Suprapubic skin (tissue), 4 donors: ENCODE data around the gene CUTA. TPM values are rescaled to one million over a fixed set of nuclear protein-coding genes. Genes with fewer than 3 reads are reported as not detected.

Source experiments
- DNase-seq, 2 donors: peaks; one replicate each; pipeline ENCODE4 v3.0.0-alpha.2; 2019; ENCODE audit warnings: low spot score in 2 of 2
- H3K27ac ChIP-seq: fragments of 200-600 bp; sonication (generic); one replicate; pipeline ENCODE4 v1.5.1; 2019
- H3K27me3 ChIP-seq: fragments of 200-600 bp; sonication (generic); one replicate; pipeline ENCODE4 v1.5.1; 2019
- H3K36me3 ChIP-seq: fragments of 200-600 bp; sonication (generic); one replicate; pipeline ENCODE4 v1.5.1; 2019
- H3K4me1 ChIP-seq: fragments of 200-600 bp; sonication (generic); one replicate; pipeline ENCODE4 v1.5.1; 2019
- H3K4me3 ChIP-seq: fragments of 200-600 bp; sonication (generic); one replicate; pipeline ENCODE4 v1.5.1; 2019; ENCODE audit warnings: mild to moderate bottlenecking
- H3K9me3 ChIP-seq: fragments of 200-600 bp; sonication (generic); one replicate; pipeline ENCODE4 v1.5.1; 2019
- CTCF ChIP-seq, 2 donors: fragments of 200-600 bp in 1 of 2; fragments of 450-650 bp in 1 of 2; sonication (generic) in 1 of 2; IDR thresholded peaks; one replicate each; pipeline ENCODE4 v1.5.1; 2016 to 2019; ENCODE audit warnings: antibody characterized with exemption in 2 of 2, mild to moderate bottlenecking in 1 of 2, moderate library complexity in 1 of 2
- EP300 ChIP-seq: sonication (generic); formaldehyde crosslinking; IDR thresholded peaks from one replicate; pipeline ENCODE4 v1.6.1; 2017; ENCODE audit warnings: antibody characterized with exemption
- POLR2A ChIP-seq, 2 donors: fragments of 450-650 bp; IDR thresholded peaks; one replicate each; pipeline ENCODE4 v1.6.1; 2017; ENCODE audit warnings: antibody characterized with exemption in 2 of 2, mild to moderate bottlenecking in 2 of 2, moderate library complexity in 2 of 2
- POLR2AphosphoS5 ChIP-seq, 3 donors: sonication (generic); formaldehyde crosslinking; IDR thresholded peaks; one replicate each; pipeline ENCODE4 v1.6.1; 2017; ENCODE audit warnings: antibody characterized with exemption in 3 of 3
- WGBS: methylation state at CpG from one replicate; pipeline ENCODE4 v1.1.5; 2018; 5-methylcytosine and 5-hydroxymethylcytosine counted together
- total RNA-seq, 4 donors: library from RNA; depleted of rRNA; stranded (reverse); fragments of >200 nt; gene quantifications; one replicate each; pipeline ENCODE4 v1.1.0, GENCODE V29; 2016

The CUTA gene
- total RNA-seq, 4 donors from 2014 or later, result 119 to 185 (median 159) TPM

GRCh38 chr6:33443619-33444504 is 26.0 kb upstream of the CUTA start:
- no peaks in the 10 kb centered on the region for H3K27me3 ChIP-seq
- H3K4me3 ChIP-seq, result no peak overlapping the region
- 90% methylated on average over 18 of the region's 18 CpGs for WGBS
- H3K4me1 ChIP-seq, result no peaks in the 10 kb centered on the region
- peaks cover 78% of the 10 kb centered on the region for H3K36me3 ChIP-seq
- no peak for DNase-seq
- no peaks in the 10 kb centered on the region for H3K9me3 ChIP-seq
- TF ChIP-seq CTCF (IDR thresholded peaks at IDR 0.05), result no peak
- no peak for TF ChIP-seq POLR2AphosphoS5 (IDR thresholded peaks at IDR 0.05)
- TF ChIP-seq POLR2A (IDR thresholded peaks at IDR 0.05), result no peak
- no peak for TF ChIP-seq EP300
- H3K27ac ChIP-seq, result no peak overlapping the region

- no peak for TF ChIP-seq POLR2A (IDR thresholded peaks at IDR 0.05)
- no peak for TF ChIP-seq POLR2AphosphoS5 (IDR thresholded peaks at IDR 0.05)
- no peak for TF ChIP-seq EP300
- no peak for TF ChIP-seq CTCF (IDR thresholded peaks at IDR 0.05)
- no peak for DNase-seq
- WGBS, result 100% methylated on average over 2 of the region's 17 CpGs
- Histone ChIP-seq H3K4me1 (no peaks in the 10 kb centered on the region), H3K27me3 (no peaks in the 10 kb centered on the region), H3K36me3 (peaks cover 78% of the 10 kb centered on the region), H3K27ac (no peak overlapping the region), H3K4me3 (no peak overlapping the region), H3K9me3 (no peaks in the 10 kb centered on the region)
Measured at GRCh38 chr6:33443025-33443424, 25.1 kb upstream of the CUTA start.

GRCh38 chr6:33442283-33442682 is 24.4 kb upstream of the CUTA start:
- no peak for TF ChIP-seq EP300
- TF ChIP-seq CTCF (IDR thresholded peaks at IDR 0.05), result no peak
- TF ChIP-seq POLR2A (IDR thresholded peaks at IDR 0.05), result no peak
- no peak for TF ChIP-seq POLR2AphosphoS5 (IDR thresholded peaks at IDR 0.05)
- WGBS, result 80% methylated on average over 8 of the region's 8 CpGs
- H3K36me3 ChIP-seq, result peaks cover 78% of the 10 kb centered on the region

GRCh38 chr6:33441457-33441856 is 23.6 kb upstream of the CUTA start:
- Histone ChIP-seq H3K27ac (no peak overlapping the region), H3K4me3 (no peak overlapping the region), H3K4me1 (no peaks in the 10 kb centered on the region), H3K36me3 (peaks cover 78% of the 10 kb centered on the region), H3K27me3 (no peaks in the 10 kb centered on the region), H3K9me3 (no peaks in the 10 kb centered on the region)
- no peak for DNase-seq
- no peak for TF ChIP-seq EP300
- TF ChIP-seq POLR2A (IDR thresholded peaks at IDR 0.05), result no peak
- TF ChIP-seq POLR2AphosphoS5 (IDR thresholded peaks at IDR 0.05), result no peak
- TF ChIP-seq CTCF (IDR thresholded peaks at IDR 0.05), result no peak
- 89% methylated on average over 9 of the region's 9 CpGs for WGBS

More at GRCh38 chr6:33442283-33442682, 24.4 kb upstream of the CUTA start:
- Histone ChIP-seq H3K27me3 (no peaks in the 10 kb centered on the region), H3K27ac (no peak overlapping the region), H3K4me1 (no peaks in the 10 kb centered on the region), H3K4me3 (no peak overlapping the region), H3K9me3 (no peaks in the 10 kb centered on the region)
- no peak for DNase-seq

- Histone ChIP-seq H3K9me3 (no peaks in the 10 kb centered on the region), H3K36me3 (peaks cover 80% of the 10 kb centered on the region), H3K4me1 (no peaks in the 10 kb centered on the region), H3K27ac (no peak overlapping the region), H3K4me3 (no peak overlapping the region), H3K27me3 (no peaks in the 10 kb centered on the region)
- peak in 1 of 2 donors; percentile 41 for DNase-seq
- TF ChIP-seq EP300 (no peak), CTCF (IDR thresholded peaks at IDR 0.05) (no peak), POLR2AphosphoS5 (IDR thresholded peaks at IDR 0.05) (no peak), POLR2A (IDR thresholded peaks at IDR 0.05) (no peak)
- 86% methylated on average over 18 of the region's 19 CpGs for WGBS
Measured at GRCh38 chr6:33440649-33441309, 22.9 kb upstream of the CUTA start.
